Natural killer cell (primary cell): ENCODE results near the gene SVOPL. TPM values are rescaled to one million over a fixed set of nuclear protein-coding genes. Genes with fewer than 3 reads are reported as not detected.
"Not testable (repeated sequence)": the region's sequence is repeated elsewhere in the genome, so short reads cannot be mapped to it uniquely, and the experiment has no call there.

Source experiments
- ATAC-seq, 3 donors: fragments of 150-1000 bp in 2 of 3; fragments of 200-7000 bp in 1 of 3; cut with Tn5 transposase; 1 replicate in 1 of 3; 2 replicates in 2 of 3; pipeline ENCODE4 v1.10.0; 2021; ENCODE audit warnings: mild to moderate bottlenecking in 2 of 3, moderate library complexity in 2 of 3
- DNase-seq, 2 donors: peaks; one replicate each; pipeline versions ENCODE4 v3.0.0 to v3.0.0-alpha.2; 2013 to 2021; ENCODE audit warnings: mixed read lengths in 1 of 2
- H3K27ac ChIP-seq: one replicate; pipeline ENCODE4 v1.5.1; 2013; ENCODE audit warnings: mild to moderate bottlenecking, low read length
- H3K27me3 ChIP-seq: one replicate; pipeline ENCODE4 v1.6.1; 2013; ENCODE audit warnings: low read length; ENCODE audit not compliant: control insufficient read depth, insufficient read depth
- H3K36me3 ChIP-seq: one replicate; pipeline ENCODE4 v1.6.1; 2013; ENCODE audit warnings: low read length; ENCODE audit not compliant: control insufficient read depth, insufficient read depth
- H3K4me1 ChIP-seq: one replicate; pipeline ENCODE4 v1.6.1; 2013; ENCODE audit warnings: low read length; ENCODE audit not compliant: control insufficient read depth, insufficient read depth
- H3K4me3 ChIP-seq: one replicate; pipeline ENCODE4 v1.5.1; 2013; ENCODE audit warnings: low read length
- H3K9me3 ChIP-seq: one replicate; pipeline ENCODE4 v1.6.1; 2013; ENCODE audit warnings: low read length; ENCODE audit not compliant: control insufficient read depth, insufficient read depth
- H3K27ac Mint-ChIP-seq, 2 donors: one replicate each; pipeline ENCODE4 v1.8.0; 2022; ENCODE audit warnings: mild to moderate bottlenecking in 2 of 2, mixed read lengths in 2 of 2, moderate library complexity in 1 of 2
- H3K27me3 Mint-ChIP-seq, 2 donors: one replicate each; pipeline ENCODE4 v1.8.0; 2022; ENCODE audit warnings: low read depth in 2 of 2, mixed read lengths in 2 of 2
- H3K36me3 Mint-ChIP-seq: one replicate; pipeline ENCODE4 v1.8.0; 2022; ENCODE audit warnings: mixed read lengths
- H3K4me1 Mint-ChIP-seq, 2 donors: one replicate each; pipeline ENCODE4 v1.8.0; 2022; ENCODE audit warnings: mixed read lengths in 2 of 2
- H3K4me3 Mint-ChIP-seq: one replicate; pipeline ENCODE4 v1.8.0; 2022; ENCODE audit warnings: mild to moderate bottlenecking, moderate library complexity, mixed read lengths
- H3K9me3 Mint-ChIP-seq, 2 donors: one replicate each; pipeline ENCODE4 v1.8.0; 2022; ENCODE audit warnings: mixed read lengths in 2 of 2
- CTCF ChIP-seq: fragments of 200-600 bp; IDR thresholded peaks from one replicate; pipeline ENCODE4 v1.8.0; 2022; ENCODE audit warnings: antibody characterized with exemption
- WGBS: methylation state at CpG from one replicate; pipeline ENCODE4 v1.1.7; 2013; ENCODE audit warnings: missing lambda C conversion rate; ENCODE audit not compliant: insufficient coverage; 5-methylcytosine and 5-hydroxymethylcytosine counted together
- intact Hi-C: fragments of 100-400 bp; cut with micrococcal nuclease; formaldehyde crosslinking; loops from one replicate; pipeline ENCODE4 v1.14.2; 2022
- total RNA-seq, 4 donors: library from RNA; stranded (reverse); fragments of 120-200 nt in 1 of 4; gene quantifications; one replicate each; pipeline versions ENCODE4 v1.2.3 to v1.2.4, GENCODE V29; 2013 to 2022

The SVOPL gene
- total RNA-seq, 3 donors from 2014 or later (not counting 1 experiment from before 2014, with no cell fraction given) = not detected

- 72% methylated on average over 6 of the region's 6 CpGs for WGBS
- no peak overlapping the region for H3K27ac Mint-ChIP-seq
- no peak for ATAC-seq
Measured at GRCh38 chr7:138735399-138735798, 34.2 kb upstream of the SVOPL start.

GRCh38 chr7:138731733-138732132 is 30.6 kb upstream of the SVOPL start:
- intact Hi-C loops, H3K27ac Mint-ChIP-seq, H3K9me3 Mint-ChIP-seq, DNase-seq, H3K4me3 ChIP-seq, H3K27ac ChIP-seq, H3K4me1 ChIP-seq, H3K4me1 Mint-ChIP-seq, H3K27me3 ChIP-seq, H3K27me3 Mint-ChIP-seq, H3K36me3 ChIP-seq, H3K36me3 Mint-ChIP-seq, ATAC-seq, H3K4me3 Mint-ChIP-seq, H3K9me3 ChIP-seq: not testable (repeated sequence)
- WGBS = 76% methylated on average over 2 of the region's 5 CpGs

More at GRCh38 chr7:138735399-138735798, 34.2 kb upstream of the SVOPL start:
- H3K4me3 Mint-ChIP-seq = no peak overlapping the region
- H3K4me3 ChIP-seq = no peak overlapping the region
- no peaks in the 10 kb centered on the region for H3K27me3 ChIP-seq
- intact Hi-C loops = loop anchor here (5.0 kb wide), 1 partner anchor 1128 kb away; no protein-coding TSS in a partner anchor
- H3K9me3 Mint-ChIP-seq = no peaks in the 10 kb centered on the region
- no peaks in the 10 kb centered on the region for H3K36me3 Mint-ChIP-seq
- no peak for TF ChIP-seq CTCF
- peaks cover 0 to 11% of the 10 kb centered on the region in 2 donors for H3K27me3 Mint-ChIP-seq
- H3K4me1 Mint-ChIP-seq = peaks cover 5 to 7% of the 10 kb centered on the region in 2 donors
- H3K9me3 ChIP-seq = no peaks in the 10 kb centered on the region
- no peaks in the 10 kb centered on the region for H3K4me1 ChIP-seq
- H3K36me3 ChIP-seq = no peaks in the 10 kb centered on the region
- DNase-seq = no peak
- H3K27ac ChIP-seq = no peak overlapping the region

- Mint-ChIP-seq H3K9me3 (no peaks in the 10 kb centered on the region), H3K4me1 (no peaks in the 10 kb centered on the region), H3K27ac (no peak overlapping the region), H3K27me3 (no peaks in the 10 kb centered on the region), H3K36me3 (no peaks in the 10 kb centered on the region), H3K4me3 (no peak overlapping the region)
- TF ChIP-seq CTCF = no peak
- Histone ChIP-seq H3K4me3 (no peak overlapping the region), H3K36me3 (no peaks in the 10 kb centered on the region), H3K9me3 (no peaks in the 10 kb centered on the region), H3K4me1 (no peaks in the 10 kb centered on the region), H3K27me3 (no peaks in the 10 kb centered on the region), H3K27ac (no peak overlapping the region)
- intact Hi-C loops = no loop called here
- WGBS = 93% methylated on average over 9 of the region's 9 CpGs
- ATAC-seq (no peak), DNase-seq (no peak)
Measured at GRCh38 chr7:138729444-138729843, 28.3 kb upstream of the SVOPL start.

- no peak overlapping the region for H3K4me3 Mint-ChIP-seq
- Histone ChIP-seq H3K4me1 (no peaks in the 10 kb centered on the region), H3K27me3 (no peaks in the 10 kb centered on the region), H3K4me3 (no peak overlapping the region), H3K36me3 (no peaks in the 10 kb centered on the region), H3K27ac (no peak overlapping the region), H3K9me3 (no peaks in the 10 kb centered on the region)
- TF ChIP-seq CTCF = no peak
- H3K9me3 Mint-ChIP-seq = no peaks in the 10 kb centered on the region
- ATAC-seq (no peak), DNase-seq (no peak)
- no peaks in the 10 kb centered on the region for H3K27me3 Mint-ChIP-seq
- H3K36me3 Mint-ChIP-seq = no peaks in the 10 kb centered on the region
- intact Hi-C loops = no loop called here
- H3K4me1 Mint-ChIP-seq = no peaks in the 10 kb centered on the region
- WGBS = 93% methylated on average over 10 of the region's 10 CpGs
- H3K27ac Mint-ChIP-seq = no peak overlapping the region
Measured at GRCh38 chr7:138727336-138728099, 26.4 kb upstream of the SVOPL start.
